Measurements from ENCODE around the gene TDRD3. TPM values are rescaled to one million over a fixed set of nuclear protein-coding genes. Genes with fewer than 3 reads are reported as not detected.
"Not testable (repeated sequence)": the region's sequence is repeated elsewhere in the genome, so short reads cannot be mapped to it uniquely, and the experiment has no call there.

The TDRD3 gene
- total RNA-seq, 2 donors from 2014 or later: 12.6 to 17.4 TPM

- H3K9me3 Mint-ChIP-seq: no peaks in the 10 kb centered on the region
- H3K27me3 Mint-ChIP-seq: peaks cover 12 to 16% of the 10 kb centered on the region in 2 donors
- DNase-seq (ENCODE audit: low spot score) (no peak), ATAC-seq (no peak)
- H3K36me3 Mint-ChIP-seq: no peaks in the 10 kb centered on the region
- no peak overlapping the region for H3K27ac Mint-ChIP-seq
- no peaks in the 10 kb centered on the region for H3K4me1 Mint-ChIP-seq (ENCODE audit: low read depth in 2 of 2)
- no peak overlapping the region for H3K4me3 Mint-ChIP-seq
Observed at GRCh38 chr13:60379837-60380565, 17.0 kb upstream of the TDRD3 start.

DNA sequence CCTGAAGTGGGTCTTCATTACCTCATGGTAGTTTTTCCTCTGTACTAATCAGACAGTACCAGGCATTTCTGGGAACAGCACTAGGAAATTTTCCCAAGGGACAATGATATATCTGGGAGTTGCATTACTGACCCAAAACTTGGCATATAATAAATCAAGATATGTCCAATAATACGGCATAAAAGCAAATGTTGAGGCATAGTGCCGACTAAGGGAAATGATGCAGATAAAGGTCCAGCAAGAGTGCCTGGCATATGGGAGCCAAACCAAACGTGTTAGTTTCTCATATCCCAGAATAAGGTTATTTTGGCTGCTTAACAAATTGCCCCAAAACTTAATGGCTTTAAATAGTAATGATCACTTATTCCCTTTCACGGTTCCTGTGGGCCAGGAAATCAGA, 12.1 kb upstream of the TDRD3 start:
- no peaks in the 10 kb centered on the region for H3K36me3 Mint-ChIP-seq

GRCh38 chr13:60386250-60386649, 10.8 kb upstream of the TDRD3 start:
- H3K27ac Mint-ChIP-seq: no peak overlapping the region
- no peaks in the 10 kb centered on the region for H3K9me3 Mint-ChIP-seq
- H3K4me1 Mint-ChIP-seq (ENCODE audit: low read depth in 2 of 2): no peaks in the 10 kb centered on the region
- H3K36me3 Mint-ChIP-seq: no peaks in the 10 kb centered on the region
- peaks cover 12 to 14% of the 10 kb centered on the region in 2 donors for H3K27me3 Mint-ChIP-seq
- H3K4me3 Mint-ChIP-seq: no peak overlapping the region
- DNase-seq (ENCODE audit: low spot score) (no peak), ATAC-seq (no peak)

More for the DNA sequence above, 12.1 kb upstream of the TDRD3 start:
- Mint-ChIP-seq H3K27me3 (peaks cover 12 to 14% of the 10 kb centered on the region in 2 donors), H3K4me3 (no peak overlapping the region), H3K9me3 (no peaks in the 10 kb centered on the region), H3K27ac (no peak overlapping the region), H3K4me1 (ENCODE audit: low read depth in 2 of 2) (no peaks in the 10 kb centered on the region)
- DNase-seq (ENCODE audit: low spot score) (no peak), ATAC-seq (no peak)

- DNase-seq (ENCODE audit: low spot score) (no peak), ATAC-seq (no peak)
- no peaks in the 10 kb centered on the region for H3K27me3 Mint-ChIP-seq
- no peaks in the 10 kb centered on the region for H3K9me3 Mint-ChIP-seq
- H3K4me3 Mint-ChIP-seq: no peak overlapping the region
- peaks cover 4 to 6% of the 10 kb centered on the region in 2 donors for H3K4me1 Mint-ChIP-seq (ENCODE audit: low read depth in 2 of 2)
- H3K36me3 Mint-ChIP-seq: no peaks in the 10 kb centered on the region
- no peak overlapping the region for H3K27ac Mint-ChIP-seq
Observed at GRCh38 chr13:60392131-60392530, 4.9 kb upstream of the TDRD3 start.

GRCh38 chr13:60395971-60396782, 843 bp upstream of the TDRD3 start:
- peak; percentile 91 to 93 for ATAC-seq
- peak overlapping the region; percentile 96 for H3K4me3 Mint-ChIP-seq
- H3K27me3 Mint-ChIP-seq: no peaks in the 10 kb centered on the region

GRCh38 chr13:60397704-60398378, 821 bp downstream of the TDRD3 start:
- Mint-ChIP-seq H3K4me1 (ENCODE audit: low read depth in 2 of 2) (peaks cover 24 to 26% of the 10 kb centered on the region in 2 donors), H3K4me3 (peak overlapping the region; percentile 99), H3K9me3 (no peaks in the 10 kb centered on the region), H3K27ac (peak overlapping the region; percentile 94 to 96), H3K36me3 (peaks cover 4% of the 10 kb centered on the region), H3K27me3 (no peaks in the 10 kb centered on the region)
- DNase-seq (ENCODE audit: low spot score) (peak; percentile 72), ATAC-seq (peak; percentile 59)

More at GRCh38 chr13:60395971-60396782, 843 bp upstream of the TDRD3 start:
- H3K36me3 Mint-ChIP-seq: peaks cover 4% of the 10 kb centered on the region
- H3K27ac Mint-ChIP-seq: peak overlapping the region; percentile 94 to 96
- H3K4me1 Mint-ChIP-seq (ENCODE audit: low read depth in 2 of 2): peaks cover 24 to 26% of the 10 kb centered on the region in 2 donors
- no peaks in the 10 kb centered on the region for H3K9me3 Mint-ChIP-seq
- peak; percentile 92 for DNase-seq (ENCODE audit: low spot score)

- peaks cover 4% of the 10 kb centered on the region for H3K36me3 Mint-ChIP-seq
- H3K9me3 Mint-ChIP-seq: no peaks in the 10 kb centered on the region
- peak overlapping the region; percentile 94 to 96 for H3K27ac Mint-ChIP-seq
- ATAC-seq: no peak
- H3K27me3 Mint-ChIP-seq: no peaks in the 10 kb centered on the region
- peaks cover 24 to 26% of the 10 kb centered on the region in 2 donors for H3K4me1 Mint-ChIP-seq (ENCODE audit: low read depth in 2 of 2)
- H3K4me3 Mint-ChIP-seq: peak overlapping the region; percentile 99
- no peak for DNase-seq (ENCODE audit: low spot score)
Observed at GRCh38 chr13:60398379-60398891, 1.4 kb downstream of the TDRD3 start.

DNA sequence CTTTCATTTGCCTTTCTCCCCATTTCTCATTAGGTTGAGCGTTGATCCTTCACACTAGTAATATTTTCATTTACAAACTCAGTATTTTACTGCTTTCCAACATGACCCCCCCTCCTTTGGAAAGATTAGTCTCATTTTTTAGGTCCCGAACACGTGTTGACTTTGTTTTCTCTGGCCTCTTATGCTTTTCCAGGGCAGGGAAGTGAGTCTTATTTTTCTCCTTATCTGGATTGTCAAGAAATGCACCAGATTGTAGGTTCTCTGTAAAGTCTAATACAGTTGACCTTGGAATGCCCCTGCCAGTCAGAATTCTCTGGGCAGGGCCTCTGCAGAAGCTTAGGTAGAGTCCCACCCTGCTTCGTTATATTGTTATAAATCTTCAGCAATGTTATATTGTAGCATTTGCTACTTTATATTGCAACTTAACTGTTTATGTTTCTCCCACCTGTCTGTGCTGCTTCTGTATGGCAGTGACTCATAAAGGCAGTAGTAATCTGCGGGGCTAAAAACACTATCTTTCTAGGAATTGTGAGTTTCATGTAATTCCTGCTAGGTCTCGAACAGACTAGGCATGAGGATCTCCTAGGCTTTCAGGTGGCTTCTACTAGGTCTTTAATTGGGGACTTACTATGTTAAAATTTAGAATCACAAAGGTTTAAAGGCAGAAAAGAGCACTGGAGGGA, 2.0 kb downstream of the TDRD3 start:
- Mint-ChIP-seq H3K27ac (peak overlapping the region; percentile 94 to 96), H3K9me3 (no peaks in the 10 kb centered on the region), H3K36me3 (peaks cover 4% of the 10 kb centered on the region), H3K27me3 (no peaks in the 10 kb centered on the region), H3K4me1 (ENCODE audit: low read depth in 2 of 2) (peaks cover 24 to 26% of the 10 kb centered on the region in 2 donors), H3K4me3 (peak overlapping the region; percentile 99)
- DNase-seq (ENCODE audit: low spot score) (no peak), ATAC-seq (no peak)

GRCh38 chr13:60402022-60402421, 5.0 kb downstream of the TDRD3 start:
- H3K27ac Mint-ChIP-seq: no peak overlapping the region
- DNase-seq (ENCODE audit: low spot score) (no peak), ATAC-seq (no peak)
- peaks cover 4% of the 10 kb centered on the region for H3K36me3 Mint-ChIP-seq
- H3K27me3 Mint-ChIP-seq: no peaks in the 10 kb centered on the region
- no peaks in the 10 kb centered on the region for H3K9me3 Mint-ChIP-seq
- H3K4me1 Mint-ChIP-seq (ENCODE audit: low read depth in 2 of 2): peaks cover 28 to 32% of the 10 kb centered on the region in 2 donors
- H3K4me3 Mint-ChIP-seq: no peak overlapping the region

- H3K4me1 Mint-ChIP-seq (ENCODE audit: low read depth in 2 of 2): peaks cover 39 to 43% of the 10 kb centered on the region in 2 donors
- peaks cover 5% of the 10 kb centered on the region for H3K36me3 Mint-ChIP-seq
- no peak for ATAC-seq
- H3K27ac Mint-ChIP-seq: no peak overlapping the region
- DNase-seq (ENCODE audit: low spot score): no peak
- no peak overlapping the region for H3K4me3 Mint-ChIP-seq
- no peaks in the 10 kb centered on the region for H3K27me3 Mint-ChIP-seq
- H3K9me3 Mint-ChIP-seq: no peaks in the 10 kb centered on the region
Observed at GRCh38 chr13:60407095-60407494, 10.1 kb downstream of the TDRD3 start.

GRCh38 chr13:60407852-60408251, 10.8 kb downstream of the TDRD3 start:
- not testable (repeated sequence) for H3K4me3 Mint-ChIP-seq; H3K27me3 Mint-ChIP-seq; H3K9me3 Mint-ChIP-seq; ATAC-seq; H3K36me3 Mint-ChIP-seq; DNase-seq (ENCODE audit: low spot score); H3K27ac Mint-ChIP-seq
- H3K4me1 Mint-ChIP-seq (ENCODE audit: low read depth in 2 of 2): peaks cover 39 to 43% of the 10 kb centered on the region in 2 donors

DNA sequence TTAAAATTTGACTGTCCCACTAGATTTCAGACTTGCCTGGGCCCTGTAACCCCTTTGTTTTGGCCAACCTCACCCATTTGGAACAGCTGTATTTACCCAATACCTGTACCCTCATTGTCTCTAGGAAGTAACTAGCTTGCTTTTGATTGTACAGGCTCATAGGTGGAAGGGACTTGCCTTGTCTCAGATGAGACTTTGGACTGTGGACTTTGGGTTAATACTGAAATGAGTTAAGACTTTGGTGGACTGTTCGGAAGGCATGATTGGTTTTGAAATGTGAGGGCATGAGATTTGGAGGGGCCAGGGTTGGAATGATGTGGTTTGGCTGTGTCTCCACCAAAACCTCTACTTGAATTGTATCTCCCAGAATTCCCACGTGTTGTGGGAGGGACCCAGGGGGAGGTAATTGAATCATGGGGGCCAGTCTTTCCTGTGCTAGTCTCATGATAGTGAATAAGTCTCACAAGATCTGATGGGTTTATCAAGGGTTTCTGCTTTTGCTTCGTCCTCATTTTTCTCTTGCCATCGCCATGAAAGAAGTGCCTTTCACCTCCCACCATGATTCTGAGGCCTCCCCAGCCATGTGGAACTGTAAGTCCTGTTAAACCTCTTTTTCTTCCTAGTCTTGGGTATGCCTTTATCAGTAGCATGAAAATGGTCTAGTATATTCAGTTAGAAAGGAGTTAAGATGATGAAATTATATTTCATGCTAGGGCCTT, 12.7 kb downstream of the TDRD3 start:
- H3K4me1 Mint-ChIP-seq (ENCODE audit: low read depth in 2 of 2): peaks cover 37 to 43% of the 10 kb centered on the region in 2 donors
- not testable (repeated sequence) for DNase-seq (ENCODE audit: low spot score); H3K36me3 Mint-ChIP-seq; H3K4me3 Mint-ChIP-seq; H3K27ac Mint-ChIP-seq; ATAC-seq; H3K27me3 Mint-ChIP-seq; H3K9me3 Mint-ChIP-seq
